Vagina (tissue), 2 donors: ENCODE data around the gene GATA3. TPM values are rescaled to one million over a fixed set of nuclear protein-coding genes. Genes with fewer than 3 reads are reported as not detected.

Experiments
- DNase-seq, 2 donors: peaks; one replicate each; pipeline ENCODE4 v3.0.0-alpha.2; 2017; ENCODE audit errors: extremely low spot score in 2 of 2
- H3K27ac ChIP-seq: fragments of 200-600 bp; sonication (generic); one replicate; pipeline ENCODE4 v1.5.1; 2019
- H3K27me3 ChIP-seq: fragments of 200-600 bp; sonication (generic); one replicate; pipeline ENCODE4 v1.5.1; 2019
- H3K36me3 ChIP-seq, 2 donors: fragments of 200-600 bp; sonication (generic); one replicate each; pipeline ENCODE4 v1.5.1; 2017 to 2019
- H3K4me1 ChIP-seq: fragments of 200-600 bp; sonication (generic); one replicate; pipeline ENCODE4 v1.5.1; 2019
- H3K4me3 ChIP-seq, 2 donors: fragments of 200-600 bp; sonication (generic); 1 replicate in 1 of 2; 2 replicates in 1 of 2; pipeline ENCODE4 v1.5.1; 2016 to 2019
- H3K9me3 ChIP-seq: fragments of 200-600 bp; sonication (generic); one replicate; pipeline ENCODE4 v1.5.1; 2019
- POLR2A ChIP-seq, 2 donors: fragments of 450-650 bp; IDR thresholded peaks; one replicate each; pipeline ENCODE4 v1.6.1; 2017; ENCODE audit warnings: antibody characterized with exemption in 2 of 2, mild to moderate bottlenecking in 2 of 2, moderate library complexity in 2 of 2
- POLR2AphosphoS5 ChIP-seq, 2 donors: sonication (generic); formaldehyde crosslinking; IDR thresholded peaks; one replicate each; pipeline ENCODE4 v1.9.0; 2017; ENCODE audit warnings: antibody characterized with exemption in 2 of 2, mild to moderate bottlenecking in 2 of 2, low read depth in 1 of 2; ENCODE audit not compliant: insufficient read depth in 1 of 2
- intact Hi-C: fragments of 100-400 bp; cut with DNase I; formaldehyde crosslinking; loops from one replicate; pipeline ENCODE4 v1.15.1; 2023
- total RNA-seq: library from RNA; depleted of rRNA; stranded (reverse); fragments of >200 nt; gene quantifications from one replicate; pipeline ENCODE4 v1.2.3, GENCODE V29; 2016
- TF ChIP-seq, protein P1 (sequence below), 3 experiments: fragments of 450-650 bp in 2 of 3; fragments of 200-600 bp in 1 of 3; sonication (generic) in 1 of 3; IDR thresholded peaks; one replicate each; pipeline ENCODE4 v1.5.1; 2017 to 2019; ENCODE audit warnings: antibody characterized with exemption in 3 of 3, mild to moderate bottlenecking in 2 of 3, moderate library complexity in 2 of 3

Gene GATA3
- total RNA-seq, 1 donor from 2014 or later: 8.6 TPM

DNA sequence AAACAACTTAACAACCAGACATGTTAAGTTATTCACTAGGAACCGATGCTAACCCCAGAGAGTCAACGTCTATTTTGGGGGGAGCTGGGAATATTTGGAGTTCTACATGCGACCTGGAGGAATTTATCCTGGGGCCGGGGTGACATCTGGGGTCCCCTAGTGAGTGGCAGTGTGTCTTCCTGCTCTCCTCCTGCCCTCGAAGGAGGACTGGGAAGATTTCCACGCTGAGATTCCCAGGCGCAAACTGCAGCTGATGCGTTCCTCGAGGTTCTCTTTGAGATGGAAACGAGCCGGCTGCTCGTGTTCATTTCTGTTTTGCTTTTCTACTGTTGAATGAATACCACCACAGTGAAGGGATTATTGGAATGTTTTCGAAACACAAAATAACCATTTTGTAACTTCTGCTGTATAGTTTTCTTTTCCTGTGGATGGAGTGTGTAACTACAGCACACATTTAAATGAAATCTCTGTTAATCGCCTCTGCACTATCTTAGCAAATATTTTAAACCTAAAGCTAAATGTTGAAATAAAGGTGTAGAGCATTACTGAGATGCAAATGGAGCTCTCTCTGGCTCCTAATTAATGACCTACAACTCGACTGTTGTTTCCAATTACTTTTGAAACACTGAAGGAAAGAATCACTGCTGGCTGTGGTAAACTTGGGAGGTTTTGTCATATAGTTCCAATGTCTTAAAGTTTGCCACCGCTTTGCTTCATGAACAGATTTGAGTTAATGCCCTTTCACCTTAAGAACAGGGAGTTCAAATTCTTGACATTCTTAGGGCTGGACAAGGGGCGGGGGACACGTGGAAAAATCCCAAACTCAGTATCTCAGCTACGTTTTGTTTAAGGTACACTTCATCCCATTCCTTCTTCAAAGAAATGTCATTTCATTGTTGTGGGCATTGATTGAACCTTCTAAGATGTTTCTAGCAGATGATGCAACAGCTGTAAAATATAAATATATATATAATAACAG, 21.1 kb downstream of the GATA3 start:
- no peak for TF ChIP-seq POLR2A (IDR thresholded peaks at IDR 0.05)
- TF ChIP-seq POLR2AphosphoS5 (IDR thresholded peaks at IDR 0.05; ENCODE audit: insufficient read depth in 1 of 2, low read depth in 1 of 2): no peak
- TF ChIP-seq, protein P1, sequence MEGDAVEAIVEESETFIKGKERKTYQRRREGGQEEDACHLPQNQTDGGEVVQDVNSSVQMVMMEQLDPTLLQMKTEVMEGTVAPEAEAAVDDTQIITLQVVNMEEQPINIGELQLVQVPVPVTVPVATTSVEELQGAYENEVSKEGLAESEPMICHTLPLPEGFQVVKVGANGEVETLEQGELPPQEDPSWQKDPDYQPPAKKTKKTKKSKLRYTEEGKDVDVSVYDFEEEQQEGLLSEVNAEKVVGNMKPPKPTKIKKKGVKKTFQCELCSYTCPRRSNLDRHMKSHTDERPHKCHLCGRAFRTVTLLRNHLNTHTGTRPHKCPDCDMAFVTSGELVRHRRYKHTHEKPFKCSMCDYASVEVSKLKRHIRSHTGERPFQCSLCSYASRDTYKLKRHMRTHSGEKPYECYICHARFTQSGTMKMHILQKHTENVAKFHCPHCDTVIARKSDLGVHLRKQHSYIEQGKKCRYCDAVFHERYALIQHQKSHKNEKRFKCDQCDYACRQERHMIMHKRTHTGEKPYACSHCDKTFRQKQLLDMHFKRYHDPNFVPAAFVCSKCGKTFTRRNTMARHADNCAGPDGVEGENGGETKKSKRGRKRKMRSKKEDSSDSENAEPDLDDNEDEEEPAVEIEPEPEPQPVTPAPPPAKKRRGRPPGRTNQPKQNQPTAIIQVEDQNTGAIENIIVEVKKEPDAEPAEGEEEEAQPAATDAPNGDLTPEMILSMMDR (IDR thresholded peaks at IDR 0.05): no peak
- no peak for DNase-seq
- Histone ChIP-seq H3K9me3 (no peaks in the 10 kb centered on the region), H3K4me3 (no peak overlapping the region), H3K27ac (no peak overlapping the region), H3K4me1 (peaks cover 5% of the 10 kb centered on the region), H3K36me3 (peaks cover 0 to 6% of the 10 kb centered on the region in 2 donors), H3K27me3 (no peaks in the 10 kb centered on the region)
- intact Hi-C loops: no loop called here

DNA sequence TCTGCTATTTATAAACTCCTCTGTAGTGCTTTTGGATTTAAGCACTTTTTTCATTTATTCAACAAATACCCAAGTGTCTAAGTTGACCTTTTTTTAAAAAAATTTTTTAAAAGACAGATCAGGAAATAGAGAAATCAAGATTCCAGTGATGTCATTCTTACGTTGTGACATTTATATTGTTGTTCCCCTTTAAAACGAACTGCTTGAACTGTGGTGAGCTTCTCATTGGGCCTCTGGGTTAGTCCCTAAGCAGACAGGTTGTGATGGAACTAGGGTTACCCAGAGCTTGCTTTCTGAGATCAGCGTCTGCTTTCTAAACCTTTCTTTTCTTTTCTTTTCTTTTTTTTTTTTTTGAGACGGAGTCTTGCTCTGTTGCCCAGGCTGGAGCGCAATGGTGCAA, 22.4 kb downstream of the GATA3 start:
- H3K27me3 ChIP-seq: no peaks in the 10 kb centered on the region
- H3K36me3 ChIP-seq: peaks cover 0 to 6% of the 10 kb centered on the region in 2 donors
- H3K4me3 ChIP-seq: no peak overlapping the region
- DNase-seq: no peak
- H3K4me1 ChIP-seq: no peaks in the 10 kb centered on the region
- TF ChIP-seq POLR2A (IDR thresholded peaks at IDR 0.05): no peak
- no peak for TF ChIP-seq POLR2AphosphoS5 (IDR thresholded peaks at IDR 0.05; ENCODE audit: insufficient read depth in 1 of 2, low read depth in 1 of 2)
- TF ChIP-seq, protein P1 (IDR thresholded peaks at IDR 0.05): no peak
- H3K9me3 ChIP-seq: no peaks in the 10 kb centered on the region
- H3K27ac ChIP-seq: no peak overlapping the region
- intact Hi-C loops: no loop called here

DNA sequence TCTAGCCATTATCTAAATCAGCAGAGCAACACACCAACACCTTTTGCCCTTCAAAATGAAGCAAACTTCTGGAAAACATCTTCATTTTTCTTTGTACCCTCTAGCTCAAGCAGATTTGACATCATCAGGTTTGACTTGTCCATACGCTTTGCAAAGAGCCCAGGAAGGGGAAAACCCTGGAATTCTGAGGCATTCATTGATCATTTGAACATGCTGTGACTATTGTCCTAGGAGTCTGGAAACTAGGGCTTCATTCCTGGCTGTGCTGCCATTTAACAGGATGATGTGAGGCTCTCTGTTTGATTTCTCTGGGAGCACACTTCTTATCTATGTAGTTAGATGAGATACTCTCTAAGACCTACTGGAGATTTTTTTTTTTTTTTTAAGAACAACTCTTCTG, 23.5 kb downstream of the GATA3 start:
- Histone ChIP-seq H3K27me3 (no peaks in the 10 kb centered on the region), H3K27ac (no peak overlapping the region), H3K36me3 (peaks cover 0 to 6% of the 10 kb centered on the region in 2 donors), H3K9me3 (no peaks in the 10 kb centered on the region), H3K4me1 (no peaks in the 10 kb centered on the region), H3K4me3 (no peak overlapping the region)
- intact Hi-C loops: no loop called here
- no peak for TF ChIP-seq POLR2AphosphoS5 (IDR thresholded peaks at IDR 0.05; ENCODE audit: insufficient read depth in 1 of 2, low read depth in 1 of 2)
- no peak for TF ChIP-seq POLR2A (IDR thresholded peaks at IDR 0.05)
- TF ChIP-seq, protein P1 (IDR thresholded peaks at IDR 0.05): no peak
- DNase-seq: no peak

DNA sequence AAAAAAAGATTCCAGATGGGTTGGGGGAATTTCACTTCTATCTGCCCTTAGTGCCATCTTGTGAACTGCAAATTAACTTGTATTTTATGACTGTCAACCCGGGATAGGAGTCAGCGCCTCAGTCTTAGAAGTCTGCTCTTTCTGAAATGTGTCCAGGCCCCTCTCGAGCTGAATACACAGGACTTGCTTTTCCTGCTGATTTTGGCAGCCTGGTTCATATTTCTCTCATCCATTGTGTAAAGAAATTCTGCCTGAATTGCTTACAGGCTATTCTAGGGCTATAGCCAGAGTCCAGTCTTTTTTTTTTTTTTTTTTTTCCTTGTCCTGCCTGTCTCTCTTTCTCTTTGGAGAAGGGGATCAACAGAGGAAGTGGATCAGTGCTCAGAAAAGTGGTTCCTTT, 24.6 kb downstream of the GATA3 start:
- Histone ChIP-seq H3K27me3 (no peaks in the 10 kb centered on the region), H3K4me3 (no peak overlapping the region), H3K36me3 (no peaks in the 10 kb centered on the region), H3K27ac (no peak overlapping the region), H3K9me3 (no peaks in the 10 kb centered on the region), H3K4me1 (no peaks in the 10 kb centered on the region)
- intact Hi-C loops: no loop called here
- DNase-seq: no peak
- TF ChIP-seq, protein P1 (IDR thresholded peaks at IDR 0.05): no peak
- no peak for TF ChIP-seq POLR2A (IDR thresholded peaks at IDR 0.05)
- TF ChIP-seq POLR2AphosphoS5 (IDR thresholded peaks at IDR 0.05; ENCODE audit: insufficient read depth in 1 of 2, low read depth in 1 of 2): no peak

DNA sequence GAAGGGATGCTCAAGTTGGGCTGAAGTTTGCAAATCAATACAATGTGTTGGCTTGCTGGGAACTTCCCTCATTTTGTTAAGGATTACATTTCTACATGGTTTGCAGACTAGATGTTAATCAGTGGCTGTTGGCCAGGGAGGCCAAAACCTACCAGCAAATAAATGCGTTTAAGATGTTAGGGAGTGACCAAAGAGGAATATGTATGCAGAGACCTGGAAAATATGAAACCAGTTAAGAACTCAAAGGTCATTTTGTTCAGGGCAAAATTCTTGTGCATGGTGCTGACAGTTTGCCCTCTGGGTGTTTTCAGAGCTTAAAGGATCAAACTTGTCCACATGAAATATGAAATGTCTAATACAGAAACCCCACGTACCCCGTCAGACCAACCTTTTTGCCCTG, 30.3 kb downstream of the GATA3 start:
- DNase-seq: no peak
- intact Hi-C loops: no loop called here
- H3K36me3 ChIP-seq: no peaks in the 10 kb centered on the region
- H3K9me3 ChIP-seq: no peaks in the 10 kb centered on the region
- no peak overlapping the region for H3K27ac ChIP-seq
- H3K4me1 ChIP-seq: no peaks in the 10 kb centered on the region
- TF ChIP-seq, protein P1 (IDR thresholded peaks at IDR 0.05): no peak
- no peak for TF ChIP-seq POLR2AphosphoS5 (IDR thresholded peaks at IDR 0.05; ENCODE audit: insufficient read depth in 1 of 2, low read depth in 1 of 2)
- no peak for TF ChIP-seq POLR2A (IDR thresholded peaks at IDR 0.05)
- no peak overlapping the region for H3K4me3 ChIP-seq
- no peaks in the 10 kb centered on the region for H3K27me3 ChIP-seq
